ENCODE data around the gene PLA2G2F.

Gene PLA2G2F

GRCh38 chr1:20179371-20180128 is 40.4 kb downstream of the PLA2G2F start:
- no peak overlapping the region for H3K4me3 ChIP-seq (ENCODE audit: low read depth, low read length)
- no peak for DNase-seq (ENCODE audit: low read depth)
- no peak for TF ChIP-seq CTCF (IDR thresholded peaks at IDR 0.05; ENCODE audit: low read depth, low read length, missing control alignments)

GRCh38 chr1:20180129-20180843 is 41.2 kb downstream of the PLA2G2F start:
- no peak overlapping the region for H3K4me3 ChIP-seq (ENCODE audit: low read depth, low read length)
- no peak for TF ChIP-seq CTCF (IDR thresholded peaks at IDR 0.05; ENCODE audit: low read depth, low read length, missing control alignments)
- no peak for DNase-seq (ENCODE audit: low read depth)

- H3K4me3 ChIP-seq (ENCODE audit: low read depth, low read length), result no peak overlapping the region
- no peak for TF ChIP-seq CTCF (IDR thresholded peaks at IDR 0.05; ENCODE audit: low read depth, low read length, missing control alignments)
- DNase-seq (ENCODE audit: low read depth), result no peak
These were observed 41.7 kb downstream of the PLA2G2F start for GRCh38 chr1:20180844-20181207.

- no peak overlapping the region for H3K4me3 ChIP-seq (ENCODE audit: low read depth, low read length)
- DNase-seq (ENCODE audit: low read depth), result no peak
- no peak for TF ChIP-seq CTCF (IDR thresholded peaks at IDR 0.05; ENCODE audit: low read depth, low read length, missing control alignments)
These were observed 43.3 kb downstream of the PLA2G2F start for GRCh38 chr1:20182415-20182814.

GRCh38 chr1:20183035-20183434 is 43.9 kb downstream of the PLA2G2F start:
- no peak overlapping the region for H3K4me3 ChIP-seq (ENCODE audit: low read depth, low read length)
- no peak for DNase-seq (ENCODE audit: low read depth)
- no peak for TF ChIP-seq CTCF (IDR thresholded peaks at IDR 0.05; ENCODE audit: low read depth, low read length, missing control alignments)

- no peak overlapping the region for H3K4me3 ChIP-seq (ENCODE audit: low read depth, low read length)
- no peak for DNase-seq (ENCODE audit: low read depth)
- no peak for TF ChIP-seq CTCF (IDR thresholded peaks at IDR 0.05; ENCODE audit: low read depth, low read length, missing control alignments)
These were observed 44.6 kb downstream of the PLA2G2F start for GRCh38 chr1:20183616-20184271.
